GM12891 (cell line): ENCODE results near the gene PDZD7.

ENCODE experiments used
- POLR2A ChIP-seq: IDR thresholded peaks from 2 replicates; pipeline ENCODE4 v1.6.1; 2011; ENCODE audit warnings: low read depth, low read length, control low read depth
- TAF1 ChIP-seq: IDR thresholded peaks from 2 replicates; pipeline ENCODE4 v1.6.1; 2011; ENCODE audit warnings: low read depth, low read length, control low read depth

GRCh38 chr10:101073631-101074030 is 42.7 kb upstream of the PDZD7 start:
- TF ChIP-seq TAF1 (no peak), POLR2A (no peak)
